CD14-positive monocyte (primary cell): ENCODE results near the gene STK32B. TPM values are rescaled to one million over a fixed set of nuclear protein-coding genes. Genes with fewer than 3 reads are reported as not detected.
A peak's percentile ranks its signal among the peaks of the same experiment; 100 is the strongest.
"Not testable (repeated sequence)": the region's sequence is repeated elsewhere in the genome, so short reads cannot be mapped to it uniquely, and the experiment has no call there.

Source experiments
- DNase-seq, 3 donors: peaks; one replicate each; pipeline ENCODE4 v3.0.0-alpha.2; 2011 to 2022
- H2AFZ ChIP-seq: 2 replicates; pipeline ENCODE4 v1.6.0; 2012; ENCODE audit warnings: mild to moderate bottlenecking, low read depth, low read length, inconsistent platforms; ENCODE audit not compliant: insufficient read depth, poor library complexity, severe bottlenecking
- H3K27ac ChIP-seq, 2 donors: 1 replicate in 1 of 2; 2 replicates in 1 of 2; pipeline ENCODE4 v1.5.1; 2012 to 2013; ENCODE audit warnings: low read length in 2 of 2, control low read depth in 1 of 2, inconsistent platforms in 1 of 2, low read depth in 1 of 2, mild to moderate bottlenecking in 1 of 2
- H3K27me3 ChIP-seq, 2 donors: one replicate each; pipeline versions ENCODE4 v1.6.0 to v1.6.1; 2011 to 2013; ENCODE audit warnings: low read length in 2 of 2; ENCODE audit not compliant: control insufficient read depth in 2 of 2, insufficient read depth in 2 of 2
- H3K36me3 ChIP-seq, 2 donors: replicated peaks in 1 of 2; 1 replicate in 1 of 2; 2 replicates in 1 of 2; pipeline versions ENCODE4 v1.5.1 to v1.6.1; 2012 to 2013; ENCODE audit warnings: low read length in 2 of 2, control low read depth in 1 of 2, inconsistent platforms in 1 of 2, mild to moderate bottlenecking in 1 of 2; ENCODE audit not compliant: insufficient read depth in 2 of 2, control insufficient read depth in 1 of 2
- H3K4me1 ChIP-seq, 2 donors: 1 replicate in 1 of 2; 2 replicates in 1 of 2; pipeline versions ENCODE4 v1.5.1 to v1.6.1; 2012 to 2013; ENCODE audit warnings: low read length in 2 of 2, control low read depth in 1 of 2, inconsistent platforms in 1 of 2, mild to moderate bottlenecking in 1 of 2, moderate library complexity in 1 of 2; ENCODE audit not compliant: insufficient read depth in 2 of 2, control insufficient read depth in 1 of 2
- H3K4me2 ChIP-seq: replicated peaks from 2 replicates; pipeline ENCODE3; 2012; ENCODE audit warnings: low read length, moderate library complexity, mild to moderate bottlenecking; ENCODE audit not compliant: poor library complexity, severe bottlenecking; ENCODE audit errors: extremely low read depth
- H3K4me3 ChIP-seq, 3 experiments: fragments of 200-600 bp in 1 of 3; sonication (generic) in 1 of 3; replicated peaks in 1 of 3; 1 replicate in 2 of 3; 2 replicates in 1 of 3; pipeline ENCODE4 v1.5.1; 2011 to 2013; ENCODE audit warnings: low read length in 3 of 3, mild to moderate bottlenecking in 3 of 3, control low read depth in 2 of 3, low read depth in 2 of 3, inconsistent platforms in 1 of 3, moderate library complexity in 1 of 3
- H3K79me2 ChIP-seq: 2 replicates; pipeline ENCODE4 v1.6.0; 2012; ENCODE audit warnings: mild to moderate bottlenecking, control low read depth, inconsistent platforms, low read length, moderate library complexity; ENCODE audit not compliant: insufficient read depth
- H3K9ac ChIP-seq: 2 replicates; pipeline ENCODE4 v1.6.0; 2017; ENCODE audit warnings: low read length, mild to moderate bottlenecking; ENCODE audit not compliant: insufficient read depth, poor library complexity, severe bottlenecking
- H3K9me3 ChIP-seq, 2 donors: replicated peaks in 1 of 2; 1 replicate in 1 of 2; 2 replicates in 1 of 2; pipeline versions ENCODE4 v1.5.1 to v1.6.1; 2012 to 2013; ENCODE audit warnings: low read length in 2 of 2, control low read depth in 1 of 2; ENCODE audit not compliant: control insufficient read depth in 1 of 2, insufficient read depth in 1 of 2
- H4K20me1 ChIP-seq: 2 replicates; pipeline ENCODE4 v1.6.0; 2012; ENCODE audit warnings: mild to moderate bottlenecking, low read length, control low read depth, moderate library complexity; ENCODE audit not compliant: insufficient read depth
- H3K27ac Mint-ChIP-seq, 7 donors: one replicate each; pipeline ENCODE4 v1.8.0; 2020; ENCODE audit warnings: mild to moderate bottlenecking in 7 of 7, mixed read lengths in 7 of 7, moderate library complexity in 6 of 7, inconsistent platforms in 2 of 7
- H3K27me3 Mint-ChIP-seq, 3 donors: one replicate each; pipeline ENCODE4 v1.8.0; 2021 to 2022; ENCODE audit warnings: low read depth in 3 of 3, mild to moderate bottlenecking in 3 of 3, mixed read lengths in 3 of 3, moderate library complexity in 3 of 3, inconsistent platforms in 1 of 3
- H3K36me3 Mint-ChIP-seq, 2 donors: one replicate each; pipeline ENCODE4 v1.8.0; 2020; ENCODE audit warnings: mixed read lengths in 2 of 2, inconsistent platforms in 1 of 2, mild to moderate bottlenecking in 1 of 2
- H3K4me1 Mint-ChIP-seq: one replicate; pipeline ENCODE4 v1.8.0; 2020; ENCODE audit warnings: mild to moderate bottlenecking, mixed read lengths
- H3K4me3 Mint-ChIP-seq, 2 donors: one replicate each; pipeline ENCODE4 v1.8.0; 2020; ENCODE audit warnings: mild to moderate bottlenecking in 2 of 2, mixed read lengths in 2 of 2, moderate library complexity in 1 of 2
- H3K9me3 Mint-ChIP-seq, 7 donors: one replicate each; pipeline ENCODE4 v1.8.0; 2020 to 2022; ENCODE audit warnings: mixed read lengths in 7 of 7, mild to moderate bottlenecking in 6 of 7, moderate library complexity in 6 of 7, inconsistent platforms in 2 of 7
- WGBS: methylation state at CpG from one replicate; pipeline ENCODE4 v1.1.5; 2013; ENCODE audit warnings: missing lambda C conversion rate; ENCODE audit not compliant: insufficient coverage; 5-methylcytosine and 5-hydroxymethylcytosine counted together
- intact Hi-C, 2 donors: fragments of 100-400 bp; cut with micrococcal nuclease; formaldehyde crosslinking; loops; one replicate each; pipeline versions ENCODE4 v1.15.0 to v1.15.1; 2023
- polyA plus RNA-seq, 3 donors: library from polyadenylated mRNA; depleted of rRNA in 1 of 3; unstranded in 2 of 3; stranded (reverse) in 1 of 3; fragments of 300-500 nt in 2 of 3; fragments of >200 nt in 1 of 3; fragmentation: Illumina TruSeq in 2 of 3; gene quantifications; 1 replicate in 2 of 3; 2 replicates in 1 of 3; pipeline ENCODE4 v1.2.3, GENCODE V29; 2012 to 2021
- TF ChIP-seq, protein P1 (sequence below): fragments of 200-600 bp; IDR thresholded peaks from one replicate; pipeline ENCODE4 v1.8.0; 2022; ENCODE audit warnings: antibody characterized with exemption, mild to moderate bottlenecking

Gene STK32B
- polyA plus RNA-seq, 3 donors = 0.61 to 1.7 (median 0.75) TPM

DNA sequence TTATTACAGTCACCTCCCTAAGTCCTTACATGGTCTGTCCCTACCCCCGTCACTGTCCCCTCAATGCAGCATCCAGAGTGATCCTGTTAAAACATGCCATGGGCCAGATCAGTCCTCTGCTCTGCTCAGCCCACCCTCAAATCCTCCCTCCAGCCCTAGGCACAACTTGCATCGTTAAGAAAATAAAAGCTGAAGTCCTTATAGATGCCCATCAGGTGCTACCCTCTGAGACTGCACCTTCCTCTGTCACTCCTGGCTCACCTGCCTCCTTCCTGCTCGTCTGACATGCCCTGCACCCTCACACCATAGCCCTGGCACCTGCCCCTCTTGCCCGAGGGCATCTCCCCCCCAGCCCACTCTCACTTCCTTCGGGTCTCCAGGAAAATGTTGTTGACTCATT lies 4.1 kb downstream of the STK32B start:
- Histone ChIP-seq H3K4me3 (no peak overlapping the region), H3K27me3 (peaks cover 0 to 9% of the 10 kb centered on the region in 2 donors), H3K36me3 (no peaks in the 10 kb centered on the region), H3K4me2 (no peak overlapping the region), H2AFZ (no peak overlapping the region), H3K79me2 (no peaks in the 10 kb centered on the region), H3K9me3 (peaks cover 0 to 4% of the 10 kb centered on the region in 2 donors), H3K9ac (no peak overlapping the region), H4K20me1 (no peaks in the 10 kb centered on the region), H3K4me1 (peaks cover 14 to 23% of the 10 kb centered on the region in 2 donors), H3K27ac (no peak overlapping the region)
- TF ChIP-seq, protein P1, sequence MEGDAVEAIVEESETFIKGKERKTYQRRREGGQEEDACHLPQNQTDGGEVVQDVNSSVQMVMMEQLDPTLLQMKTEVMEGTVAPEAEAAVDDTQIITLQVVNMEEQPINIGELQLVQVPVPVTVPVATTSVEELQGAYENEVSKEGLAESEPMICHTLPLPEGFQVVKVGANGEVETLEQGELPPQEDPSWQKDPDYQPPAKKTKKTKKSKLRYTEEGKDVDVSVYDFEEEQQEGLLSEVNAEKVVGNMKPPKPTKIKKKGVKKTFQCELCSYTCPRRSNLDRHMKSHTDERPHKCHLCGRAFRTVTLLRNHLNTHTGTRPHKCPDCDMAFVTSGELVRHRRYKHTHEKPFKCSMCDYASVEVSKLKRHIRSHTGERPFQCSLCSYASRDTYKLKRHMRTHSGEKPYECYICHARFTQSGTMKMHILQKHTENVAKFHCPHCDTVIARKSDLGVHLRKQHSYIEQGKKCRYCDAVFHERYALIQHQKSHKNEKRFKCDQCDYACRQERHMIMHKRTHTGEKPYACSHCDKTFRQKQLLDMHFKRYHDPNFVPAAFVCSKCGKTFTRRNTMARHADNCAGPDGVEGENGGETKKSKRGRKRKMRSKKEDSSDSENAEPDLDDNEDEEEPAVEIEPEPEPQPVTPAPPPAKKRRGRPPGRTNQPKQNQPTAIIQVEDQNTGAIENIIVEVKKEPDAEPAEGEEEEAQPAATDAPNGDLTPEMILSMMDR = no peak
- peaks cover 24% of the 10 kb centered on the region for H3K4me1 Mint-ChIP-seq
- intact Hi-C loops = no loop called here
- H3K9me3 Mint-ChIP-seq = peaks cover 0 to 8% (median 4%) of the 10 kb centered on the region in 7 donors
- no peak overlapping the region for H3K4me3 Mint-ChIP-seq
- H3K27ac Mint-ChIP-seq = peak overlapping the region in 1 of 7 donors; percentile 10
- peaks cover 0 to 3% of the 10 kb centered on the region in 2 donors for H3K36me3 Mint-ChIP-seq
- peaks cover 1 to 7% (median 7%) of the 10 kb centered on the region in 3 donors for H3K27me3 Mint-ChIP-seq
- no peak for DNase-seq
- WGBS = 64% methylated on average over 4 of the region's 5 CpGs

GRCh38 chr4:5066101-5066500 lies 14.8 kb downstream of the STK32B start:
- Histone ChIP-seq H4K20me1 (no peaks in the 10 kb centered on the region), H3K4me1 (no peaks in the 10 kb centered on the region), H3K27me3 (no peaks in the 10 kb centered on the region), H3K9me3 (peaks cover 0 to 19% of the 10 kb centered on the region in 2 donors), H2AFZ (no peak overlapping the region), H3K27ac (no peak overlapping the region), H3K4me3 (no peak overlapping the region), H3K36me3 (no peaks in the 10 kb centered on the region), H3K4me2 (no peak overlapping the region), H3K9ac (no peak overlapping the region), H3K79me2 (no peaks in the 10 kb centered on the region)
- no peak for DNase-seq
- intact Hi-C loops = no loop called here
- no peak overlapping the region for H3K27ac Mint-ChIP-seq
- TF ChIP-seq, protein P1 = no peak
- WGBS = 95% methylated on average over 3 of the region's 3 CpGs
- H3K9me3 Mint-ChIP-seq = peaks cover 6 to 26% (median 11%) of the 10 kb centered on the region in 7 donors
- H3K4me1 Mint-ChIP-seq = no peaks in the 10 kb centered on the region
- no peak overlapping the region for H3K4me3 Mint-ChIP-seq
- H3K27me3 Mint-ChIP-seq = peaks cover 0 to 1% (median 0%) of the 10 kb centered on the region in 3 donors
- peaks cover 0 to 10% of the 10 kb centered on the region in 2 donors for H3K36me3 Mint-ChIP-seq

DNA sequence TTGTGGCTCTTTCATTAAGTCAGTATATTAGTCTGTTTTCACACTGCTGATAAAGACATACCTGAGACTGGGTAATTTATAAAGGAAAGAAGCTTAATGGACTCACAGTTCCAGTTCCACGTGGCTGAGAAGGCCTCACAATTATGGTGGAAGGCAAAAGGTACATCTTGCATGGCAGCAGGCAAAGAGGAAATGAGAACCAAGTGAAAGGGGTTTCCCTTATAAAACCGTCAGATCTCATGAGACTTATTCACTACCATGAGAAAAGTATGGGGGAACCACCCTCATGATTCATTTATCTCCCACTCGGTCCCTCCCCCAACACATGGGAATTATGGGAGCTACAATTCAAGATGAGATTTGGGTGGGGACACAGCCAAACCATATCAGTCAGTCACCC lies 15.7 kb downstream of the STK32B start:
- H3K27me3 Mint-ChIP-seq, intact Hi-C loops, H3K79me2 ChIP-seq, H3K4me1 ChIP-seq, H3K4me1 Mint-ChIP-seq, H3K4me3 ChIP-seq, H3K27ac ChIP-seq, H3K4me2 ChIP-seq, DNase-seq, H4K20me1 ChIP-seq, H2AFZ ChIP-seq, H3K36me3 ChIP-seq, H3K27me3 ChIP-seq, H3K9ac ChIP-seq, H3K27ac Mint-ChIP-seq, H3K4me3 Mint-ChIP-seq: not testable (repeated sequence)
- Mint-ChIP-seq H3K36me3 (peaks cover 0 to 10% of the 10 kb centered on the region in 2 donors), H3K9me3 (peaks cover 6 to 26% (median 11%) of the 10 kb centered on the region in 7 donors)
- 71% methylated on average over 1 of the region's 3 CpGs for WGBS
- peaks cover 0 to 19% of the 10 kb centered on the region in 2 donors for H3K9me3 ChIP-seq
